GM19035 (cell line): ENCODE data around the gene FHAD1.
"Not testable (repeated sequence)": the region's sequence is repeated elsewhere in the genome, so short reads cannot be mapped to it uniquely, and the experiment has no call there.

ENCODE experiments used
- ATAC-seq: cut with Tn5 transposase; IDR thresholded peaks from one replicate; pipeline ENCODE4 v1.9.1; 2021; ENCODE audit not compliant: unreplicated experiment

The FHAD1 gene

DNA sequence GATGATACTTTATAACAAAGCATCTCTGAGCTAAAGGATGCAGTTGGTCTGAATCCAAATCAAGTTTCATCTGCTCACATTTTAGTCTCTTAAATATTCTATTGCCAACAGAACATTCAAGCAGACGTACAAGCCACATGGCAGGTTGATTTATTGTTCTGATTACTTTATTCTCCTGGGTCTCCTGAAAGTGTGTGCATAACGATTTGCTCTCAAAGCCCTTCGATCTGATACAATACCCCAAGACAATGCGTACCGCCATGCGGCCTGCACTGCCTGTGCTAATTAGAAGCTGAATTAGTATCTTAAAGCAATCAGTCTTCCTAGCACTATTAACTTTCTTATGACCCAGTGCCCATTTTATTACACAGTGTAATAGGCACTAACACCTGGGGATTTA, 56.9 kb downstream of the FHAD1 start:
- ATAC-seq: no peak

DNA sequence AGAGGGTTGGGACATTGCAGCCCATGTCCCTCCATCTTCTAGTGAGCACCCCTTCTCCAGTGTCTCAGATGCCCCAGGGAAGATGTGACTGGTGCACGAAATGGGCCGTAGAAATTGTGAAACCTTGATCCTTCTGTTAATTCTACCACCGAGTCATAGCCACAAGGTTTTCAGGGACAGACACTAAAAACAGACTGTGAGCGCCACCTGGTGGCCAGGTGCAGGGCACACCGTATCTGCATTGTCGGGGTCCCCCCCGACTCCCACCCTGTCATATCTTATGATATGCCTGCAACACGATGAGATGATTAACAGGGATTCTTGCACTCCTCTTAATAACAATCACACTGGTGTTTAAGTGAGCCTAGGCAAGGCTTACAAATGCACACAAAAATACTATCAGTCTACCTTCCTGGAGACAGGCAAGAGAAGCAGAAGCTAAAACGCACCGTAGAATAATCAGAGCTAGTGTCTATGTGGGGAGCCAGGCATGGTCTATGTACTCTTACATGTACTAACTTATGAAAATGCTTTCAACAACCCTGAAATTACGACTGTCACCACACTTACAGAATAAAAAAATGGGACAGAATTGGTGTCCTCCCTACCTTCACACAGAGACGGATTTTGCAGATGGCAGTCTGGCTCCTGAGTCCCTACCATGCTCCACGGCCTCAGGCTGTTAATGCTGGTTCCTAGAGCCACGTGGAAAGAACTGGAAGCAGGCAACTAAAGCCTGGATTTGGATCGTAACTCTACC, 57.9 kb downstream of the FHAD1 start:
- ATAC-seq: no peak

DNA sequence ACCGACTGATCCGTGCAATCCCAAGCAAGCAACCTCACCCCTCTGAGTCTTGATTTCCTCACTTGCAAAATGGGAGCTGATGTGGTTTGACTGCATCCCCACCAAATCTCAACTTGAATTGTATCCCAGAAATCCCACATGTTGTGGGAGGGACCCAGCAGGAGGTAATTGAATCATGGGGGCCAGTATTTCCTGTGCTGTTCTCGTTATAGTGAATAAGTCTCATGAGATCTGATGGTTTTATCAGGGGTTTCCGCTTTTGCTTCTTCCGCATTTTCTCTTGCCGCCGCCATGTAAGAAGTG, 58.4 kb downstream of the FHAD1 start:
- no peak for ATAC-seq

DNA sequence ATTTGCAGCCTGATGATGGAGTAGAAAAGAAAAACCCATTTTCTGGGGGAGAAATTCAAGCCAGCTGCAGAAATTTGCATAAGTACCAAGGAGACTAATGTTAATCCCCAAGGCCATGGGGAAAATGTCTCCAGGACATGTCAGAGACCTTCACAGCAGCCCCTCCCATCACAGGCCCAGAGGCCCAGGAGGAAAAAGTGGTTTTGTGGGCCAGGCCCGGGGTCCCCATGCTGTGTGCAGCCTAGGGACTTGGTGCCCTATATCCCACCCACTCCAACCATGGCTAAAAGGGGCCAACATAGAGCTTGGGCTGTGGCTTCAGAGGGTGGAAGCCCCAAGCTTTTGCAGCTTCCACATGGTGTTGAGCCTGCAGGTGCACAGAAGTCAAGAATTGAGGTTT, 59.3 kb downstream of the FHAD1 start:
- ATAC-seq: not testable (repeated sequence)

DNA sequence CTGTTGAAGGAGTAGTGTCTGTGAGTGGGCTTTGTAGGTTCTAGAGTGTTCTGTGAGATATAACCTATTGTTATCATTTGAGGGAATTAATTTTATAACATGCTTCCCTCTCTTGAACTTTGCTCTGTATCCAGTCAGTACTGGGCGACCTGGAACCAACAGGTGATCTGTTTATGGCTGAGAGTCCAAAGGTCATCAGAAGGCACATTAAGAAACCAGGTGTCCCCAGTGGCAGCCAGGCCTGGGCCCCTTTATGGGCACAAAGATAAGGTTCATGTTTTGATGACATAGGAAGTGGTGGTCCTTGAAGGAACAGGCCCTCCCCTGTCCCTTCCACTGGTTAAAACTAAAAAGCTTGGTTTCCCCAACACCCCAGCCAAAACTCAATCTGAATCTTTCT, 61.1 kb downstream of the FHAD1 start:
- ATAC-seq: no peak

DNA sequence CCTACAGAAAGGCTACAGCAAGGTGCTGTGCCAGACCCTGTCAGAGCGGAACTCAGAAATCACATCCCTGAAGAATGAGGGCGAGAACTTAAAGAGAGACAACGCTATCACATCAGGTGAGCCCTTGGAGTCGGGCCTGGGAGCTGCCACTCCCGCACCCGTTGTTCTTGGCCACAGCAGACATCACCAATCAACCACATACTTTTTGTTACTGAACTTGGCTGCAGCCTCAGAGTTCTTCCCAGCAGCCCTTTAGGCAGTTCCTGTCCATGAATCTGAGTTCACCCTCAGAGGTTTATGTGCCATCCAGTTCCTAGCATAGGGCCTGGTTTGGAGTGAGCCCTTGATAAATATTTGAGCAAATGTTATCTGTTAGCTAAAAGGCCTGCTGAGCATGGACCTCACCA, 61.6 kb downstream of the FHAD1 start:
- no peak for ATAC-seq

DNA sequence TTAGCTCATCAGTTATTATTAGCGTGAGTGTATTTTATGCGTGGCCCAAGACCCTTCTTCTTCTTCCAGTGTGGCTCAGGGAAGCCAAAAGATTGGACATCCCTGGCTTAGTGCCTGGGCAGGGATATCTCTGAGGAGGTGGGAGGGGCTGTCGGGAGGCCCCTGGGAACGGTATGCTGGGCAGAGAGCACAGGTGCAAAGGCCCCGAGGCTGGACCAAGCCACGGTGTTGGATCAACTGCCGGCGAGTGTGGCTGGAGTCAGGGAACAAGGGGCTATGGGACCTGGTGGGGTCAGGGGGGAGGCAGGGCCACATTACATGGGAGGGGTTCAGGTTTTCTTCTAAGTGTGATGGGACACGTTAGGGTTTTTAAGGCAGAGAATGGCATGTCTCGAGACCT, 62.7 kb downstream of the FHAD1 start:
- ATAC-seq: no peak

DNA sequence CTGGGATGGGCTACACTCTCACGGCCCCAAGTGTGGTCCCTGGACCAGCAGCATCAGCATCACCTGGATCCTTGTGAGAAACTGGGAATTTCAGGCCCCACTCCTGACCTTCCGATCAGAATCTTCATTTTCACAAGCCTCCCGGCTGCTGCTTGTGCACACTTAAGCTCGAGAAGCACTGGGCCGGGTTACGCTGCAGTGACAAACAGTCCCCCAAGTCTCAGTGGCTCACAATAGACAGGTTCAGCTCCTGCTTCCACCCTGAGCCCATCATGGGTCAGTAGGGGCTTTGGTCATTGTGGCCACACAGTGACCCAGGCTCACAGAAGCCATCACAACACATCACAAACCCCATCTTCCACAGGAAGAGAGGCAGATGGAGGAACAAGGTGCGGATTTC, 63.5 kb downstream of the FHAD1 start:
- ATAC-seq: no peak

DNA sequence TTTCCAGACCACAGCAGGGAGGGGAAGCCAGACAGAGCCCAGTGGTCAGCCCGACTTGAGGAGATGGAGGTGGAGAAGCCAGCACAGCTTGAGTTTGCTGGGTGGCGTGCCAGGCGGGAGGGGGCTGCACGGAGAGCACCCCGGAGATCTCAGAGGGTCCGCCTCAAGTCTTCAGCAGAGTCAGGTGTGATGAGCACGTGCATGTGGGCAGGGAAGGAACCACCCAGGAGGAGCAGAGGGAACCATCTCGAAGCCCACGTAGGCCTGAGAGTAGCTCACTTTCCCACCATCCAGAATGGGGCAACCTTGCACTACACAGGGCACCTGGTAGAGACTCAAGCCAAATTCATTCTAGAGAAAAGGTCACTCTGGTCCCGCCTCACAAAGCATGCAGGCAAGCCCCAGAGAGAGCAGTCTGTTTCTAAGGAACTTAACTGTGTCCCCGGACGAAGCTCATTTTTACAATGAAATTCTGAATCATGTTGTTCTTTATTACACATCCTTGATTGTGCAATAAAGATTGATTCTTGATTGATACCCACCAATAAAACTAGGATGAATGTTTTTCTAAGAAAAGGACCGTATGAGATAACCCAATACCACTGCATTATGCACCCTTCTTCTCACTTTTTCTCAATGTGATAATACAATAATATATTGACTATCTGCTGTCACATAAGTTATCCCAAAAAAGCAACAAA, 64.2 kb downstream of the FHAD1 start:
- no peak for ATAC-seq

DNA sequence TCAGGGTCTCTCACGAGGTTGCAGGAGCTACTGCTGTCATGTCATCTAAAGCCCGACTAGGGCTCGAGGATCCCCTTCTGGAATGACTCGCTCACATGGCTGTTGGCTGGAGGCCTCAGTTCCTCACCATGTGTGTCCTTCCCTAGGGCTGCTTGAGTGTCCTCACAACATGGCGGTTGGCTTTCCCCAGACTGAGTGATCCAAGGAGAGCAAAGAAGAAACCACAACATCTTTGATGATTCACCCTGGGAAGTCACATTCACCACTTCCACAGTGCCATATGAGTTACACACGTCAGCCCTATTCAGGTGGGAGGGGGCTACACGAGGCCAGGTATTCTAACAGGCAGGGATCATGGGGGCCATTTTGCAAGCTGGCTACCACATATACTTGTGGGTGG, 64.9 kb downstream of the FHAD1 start:
- no peak for ATAC-seq

DNA sequence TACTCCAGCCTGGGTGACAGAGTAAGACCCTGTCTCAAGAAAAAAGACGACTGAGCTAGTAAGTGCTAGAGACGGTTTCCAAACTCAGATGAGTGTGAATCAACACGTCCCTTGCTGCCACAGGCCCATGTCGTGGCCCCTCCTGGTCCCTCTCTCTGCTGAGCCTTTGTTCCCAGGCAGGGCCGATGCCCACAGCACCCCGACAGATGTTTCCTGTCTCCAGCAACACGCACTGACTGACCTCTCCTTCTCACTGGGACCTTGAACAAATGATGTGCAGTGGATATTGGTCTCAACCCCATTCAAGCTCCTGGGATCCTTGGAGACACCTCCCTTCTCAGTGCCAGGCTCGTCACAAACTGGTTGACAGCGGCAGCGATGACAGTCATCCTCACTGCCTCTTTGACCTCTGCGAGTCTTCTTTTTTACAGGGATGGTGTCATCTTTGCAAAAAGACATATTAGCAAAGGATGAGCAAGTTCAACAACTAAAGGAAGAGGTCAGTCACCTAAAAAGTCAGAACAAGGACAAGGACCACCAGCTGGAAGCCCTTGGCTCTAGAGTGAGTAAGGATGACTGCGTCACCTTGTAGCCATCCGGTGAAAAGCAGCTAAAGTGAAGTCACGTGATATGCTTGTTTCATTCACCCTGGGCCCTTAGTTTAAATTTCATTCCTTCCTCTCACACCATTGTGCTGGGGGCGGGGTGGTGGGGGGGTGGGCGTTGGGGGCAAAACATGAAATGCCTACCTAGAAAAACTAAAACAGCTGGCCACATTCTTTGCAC, 65.8 kb downstream of the FHAD1 start:
- ATAC-seq: no peak

DNA sequence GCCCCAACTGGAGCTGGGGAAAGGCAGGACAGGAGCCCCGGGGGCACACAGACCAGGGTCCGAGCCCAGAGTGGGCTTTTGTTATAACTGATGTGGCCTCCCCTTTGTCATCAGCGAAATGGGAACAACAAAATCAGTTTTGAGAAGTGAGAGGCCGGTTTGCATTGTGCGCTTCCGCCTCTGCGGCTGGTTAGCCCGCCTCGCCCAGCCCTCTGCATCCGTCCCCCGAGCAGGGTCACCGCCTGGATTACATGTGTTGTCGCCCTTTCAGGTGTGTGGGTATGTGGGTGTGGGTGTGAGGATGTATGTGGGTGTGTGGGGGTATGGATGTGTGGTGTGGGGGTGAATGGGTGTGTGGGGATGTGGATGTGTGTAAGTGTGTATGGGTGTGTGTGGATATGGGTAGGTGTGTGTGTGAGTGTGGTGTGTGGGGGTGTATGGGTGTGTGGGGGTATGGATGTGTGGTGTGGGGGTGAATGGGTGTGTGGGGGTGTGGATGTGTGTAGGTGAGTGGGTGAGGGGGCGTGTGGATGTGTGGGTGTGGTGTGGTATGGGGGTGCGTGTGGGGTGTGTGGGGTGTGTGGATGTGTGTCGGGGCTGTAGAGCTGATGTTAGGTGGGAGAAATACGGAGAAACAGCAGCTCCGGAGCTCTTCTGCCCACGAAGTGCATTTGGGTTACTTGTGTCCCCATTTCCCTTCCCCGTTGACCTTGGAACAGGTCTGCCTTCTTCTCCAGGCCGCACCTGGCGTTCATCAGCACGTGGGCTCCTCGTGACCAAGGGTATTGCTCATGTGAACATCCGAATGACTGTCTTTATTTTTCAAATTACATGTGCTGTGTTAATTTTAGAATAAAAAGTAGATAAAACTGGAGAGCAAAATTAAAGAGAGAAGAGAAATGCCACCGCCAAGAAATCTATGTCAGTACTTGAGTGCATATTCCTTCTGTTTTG, 67.6 kb downstream of the FHAD1 start:
- no peak for ATAC-seq

DNA sequence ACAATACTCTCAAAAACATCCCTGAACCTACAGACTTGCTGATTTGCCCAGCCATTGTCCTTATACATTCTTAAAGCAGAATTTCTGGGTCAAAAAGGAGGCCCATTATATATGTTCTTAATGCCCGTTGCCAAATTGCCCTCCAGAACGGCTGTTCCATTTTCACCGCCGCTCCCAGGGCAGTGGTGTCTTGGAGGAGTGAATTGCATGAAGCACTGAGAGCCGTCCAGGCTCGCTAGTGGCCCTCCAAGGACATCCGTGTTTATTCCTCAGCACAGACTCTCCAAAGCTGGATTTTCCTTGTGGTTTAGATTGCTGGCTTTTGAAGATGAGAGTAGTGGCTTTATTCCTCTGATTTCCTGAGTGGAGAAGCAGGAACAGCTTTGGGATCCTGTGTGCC, 68.8 kb downstream of the FHAD1 start:
- no peak for ATAC-seq

DNA sequence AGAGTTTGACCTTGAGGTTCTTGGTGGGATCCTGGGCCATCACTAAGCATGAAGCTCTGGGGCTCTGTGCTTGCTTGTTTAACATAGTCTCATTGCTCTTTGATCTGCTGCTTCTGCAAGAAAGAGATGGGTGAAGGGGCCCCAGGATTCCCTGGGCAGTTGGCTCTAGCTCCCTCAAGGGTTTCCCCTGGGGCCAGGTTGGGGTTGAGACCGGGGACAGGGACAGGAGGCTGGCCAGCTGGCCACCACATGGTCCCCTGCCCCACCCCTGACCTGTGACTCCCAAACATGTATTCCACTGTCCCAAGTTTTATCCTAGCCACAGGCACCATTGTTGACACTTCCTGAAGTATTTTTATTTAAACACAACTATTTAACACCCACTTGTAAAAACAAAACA, 69.5 kb downstream of the FHAD1 start:
- ATAC-seq: no peak

DNA sequence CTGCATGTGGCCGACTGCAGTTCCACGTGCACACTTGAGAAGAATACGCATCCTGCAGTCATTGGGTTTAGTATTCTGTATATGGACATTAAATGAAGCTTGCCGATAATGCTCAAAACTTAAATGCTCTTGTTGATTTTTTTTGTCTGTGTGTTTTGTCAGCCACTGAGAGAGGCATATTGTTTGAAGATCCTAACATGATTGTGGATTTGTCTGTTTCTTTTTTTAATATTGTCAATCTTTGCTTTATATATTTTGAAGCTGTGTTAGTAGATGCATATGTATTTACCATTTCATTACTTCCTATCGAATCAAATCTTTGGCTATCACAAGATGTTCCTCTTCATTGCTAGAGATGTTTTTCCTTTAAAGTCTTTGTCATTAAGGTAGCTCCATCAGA, 73.2 kb downstream of the FHAD1 start:
- no peak for ATAC-seq

DNA sequence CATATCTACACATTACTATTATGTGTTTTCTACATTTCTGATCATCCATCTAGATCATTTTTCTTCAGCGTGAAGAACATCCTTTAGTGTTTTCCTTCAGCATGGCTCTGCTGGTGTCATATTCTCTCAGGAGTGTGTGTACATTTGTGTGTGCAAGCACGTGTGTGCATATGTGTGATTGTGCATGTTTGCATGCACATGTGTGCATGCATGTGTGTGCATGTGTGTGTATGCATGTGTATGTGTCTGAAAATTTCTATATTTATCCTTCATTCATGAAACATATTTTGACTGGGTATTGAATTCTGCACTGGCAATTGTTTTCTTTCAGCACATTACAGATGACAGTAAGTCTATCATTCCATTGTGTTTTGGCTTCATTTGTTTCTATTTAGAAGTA, 74.6 kb downstream of the FHAD1 start:
- ATAC-seq: no peak

DNA sequence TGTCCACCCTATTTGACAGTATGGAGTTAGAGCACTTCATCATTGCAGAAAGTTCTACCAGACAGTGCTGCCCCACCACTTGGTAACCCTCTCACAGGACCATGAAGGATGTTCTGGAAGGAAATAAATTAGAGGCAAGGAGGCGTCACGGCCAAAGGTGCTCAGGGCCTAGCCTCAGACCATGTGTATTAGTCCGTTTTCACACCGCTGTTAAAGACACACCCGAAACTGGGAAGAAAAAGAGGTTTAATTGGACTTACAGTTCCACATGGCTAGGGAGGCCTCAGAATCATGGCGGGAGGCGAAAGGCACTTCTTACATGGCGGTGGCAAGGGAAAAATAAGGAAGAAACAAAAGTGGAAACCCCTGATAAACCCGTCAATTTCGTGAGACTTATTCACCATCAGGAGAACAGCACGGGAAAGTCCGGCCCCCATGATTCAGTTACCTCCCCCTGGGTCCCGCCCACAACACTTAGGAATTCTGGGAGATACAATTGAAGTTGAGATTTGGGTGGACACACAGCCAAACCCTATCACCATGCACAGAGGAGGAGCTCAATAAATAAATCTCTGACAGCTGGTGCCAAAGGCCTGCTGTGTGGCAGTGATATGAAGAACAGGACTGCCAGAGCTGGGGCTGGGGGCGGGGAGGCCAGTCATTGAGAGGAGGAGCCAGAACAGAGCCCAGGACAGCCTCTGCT, 75.8 kb downstream of the FHAD1 start:
- no peak for ATAC-seq

DNA sequence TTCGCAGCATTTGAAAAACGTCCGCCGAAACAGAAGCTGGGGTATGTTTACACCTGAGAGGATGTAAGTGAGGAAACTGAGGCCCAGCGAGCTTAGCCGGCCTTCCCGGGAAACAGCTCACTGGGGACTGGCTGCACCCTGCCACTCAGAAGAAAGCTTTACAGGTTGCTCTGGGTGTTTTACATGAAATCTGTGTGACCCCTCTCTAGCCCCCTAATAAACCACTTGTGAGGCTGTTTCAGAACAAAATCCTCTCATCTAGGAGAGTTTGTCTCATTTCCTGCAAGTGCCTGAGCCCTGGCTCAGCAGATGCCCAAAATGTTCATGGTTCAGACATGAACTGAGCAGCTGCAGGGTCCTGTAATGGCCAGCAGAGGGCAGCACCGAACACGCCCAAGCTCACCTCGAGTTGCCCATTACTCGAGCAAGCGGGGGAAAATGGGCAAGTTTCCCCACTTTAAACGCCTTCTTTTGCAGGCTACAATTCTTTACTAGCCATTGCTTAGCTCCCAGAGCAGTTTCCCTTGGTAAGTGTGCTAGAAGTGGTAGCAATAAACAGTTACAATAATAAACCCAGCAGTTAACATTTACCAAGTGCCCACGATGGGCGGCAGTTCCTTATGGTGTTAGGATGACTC, 76.4 kb downstream of the FHAD1 start:
- no peak for ATAC-seq

DNA sequence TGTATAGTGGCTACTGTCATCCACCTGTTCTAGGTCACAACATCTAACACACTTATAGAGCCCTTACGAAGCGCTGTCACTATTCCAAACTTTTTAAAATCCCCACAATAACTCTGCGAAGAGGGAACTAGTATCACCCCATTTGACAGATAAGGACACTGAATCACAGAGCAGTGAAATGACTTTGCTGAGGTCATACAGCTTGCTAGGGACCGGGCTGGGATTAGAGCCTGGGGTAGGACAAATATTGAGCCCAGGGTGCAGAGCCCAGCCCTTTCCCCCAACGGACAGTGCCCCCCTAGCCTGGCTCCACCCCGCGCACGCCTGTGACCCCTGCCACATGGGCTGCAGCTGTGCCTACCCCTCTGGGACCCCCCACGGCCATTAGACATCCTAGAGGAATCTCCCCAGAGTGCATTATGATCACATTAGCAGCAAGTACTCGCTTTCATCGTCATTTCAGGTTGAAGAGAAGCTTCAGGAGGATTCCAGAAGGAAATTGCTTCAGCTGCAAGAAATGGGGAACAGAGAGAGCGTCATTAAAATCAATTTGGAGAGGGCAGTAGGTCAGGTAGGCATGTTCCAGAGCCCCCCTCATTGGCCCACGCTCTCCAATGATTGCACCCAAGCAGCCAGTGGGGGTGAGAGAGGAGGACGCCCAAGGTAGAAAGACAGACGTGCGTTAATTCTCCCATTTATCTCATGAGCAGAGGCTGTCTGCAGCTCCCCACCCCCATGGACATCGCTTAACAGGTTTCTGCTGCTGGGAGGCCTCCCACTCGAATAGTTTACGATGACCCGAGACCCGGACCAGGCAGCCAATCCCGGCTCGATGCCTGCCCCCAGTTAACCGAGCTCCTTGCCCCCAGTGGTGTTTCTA, 77.2 kb downstream of the FHAD1 start:
- no peak for ATAC-seq
